Central memory CD8-positive, alpha-beta T cell (primary cell): ENCODE data around the gene ABHD6.

Source experiments
- ATAC-seq: fragments of 150-1000 bp; cut with Tn5 transposase; replicated peaks from 2 replicates; pipeline ENCODE4 v1.10.0; 2022; ENCODE audit warnings: mild to moderate bottlenecking, moderate FRiP score, moderate number of reproducible peaks; ENCODE audit not compliant: poor library complexity, severe bottlenecking; ENCODE audit errors: extremely low read depth
- DNase-seq, 2 donors: peaks; one replicate each; pipeline ENCODE4 v3.0.0; 2021; ENCODE audit warnings: low spot score in 2 of 2
- H3K27ac Mint-ChIP-seq: one replicate; pipeline ENCODE4 v1.8.0; 2022; ENCODE audit warnings: low read depth, mild to moderate bottlenecking, moderate library complexity, mixed read lengths
- H3K27me3 Mint-ChIP-seq: one replicate; pipeline ENCODE4 v1.8.0; 2022; ENCODE audit warnings: mixed read lengths
- H3K36me3 Mint-ChIP-seq: one replicate; pipeline ENCODE4 v1.8.0; 2022; ENCODE audit warnings: mild to moderate bottlenecking, moderate library complexity, mixed read lengths; ENCODE audit not compliant: insufficient read depth
- H3K4me1 Mint-ChIP-seq: one replicate; pipeline ENCODE4 v1.8.0; 2022; ENCODE audit warnings: mixed read lengths
- H3K4me3 Mint-ChIP-seq: one replicate; pipeline ENCODE4 v1.8.0; 2022; ENCODE audit warnings: mild to moderate bottlenecking, moderate library complexity, mixed read lengths
- H3K9me3 Mint-ChIP-seq: one replicate; pipeline ENCODE4 v1.8.0; 2022; ENCODE audit warnings: mixed read lengths

The ABHD6 gene

DNA sequence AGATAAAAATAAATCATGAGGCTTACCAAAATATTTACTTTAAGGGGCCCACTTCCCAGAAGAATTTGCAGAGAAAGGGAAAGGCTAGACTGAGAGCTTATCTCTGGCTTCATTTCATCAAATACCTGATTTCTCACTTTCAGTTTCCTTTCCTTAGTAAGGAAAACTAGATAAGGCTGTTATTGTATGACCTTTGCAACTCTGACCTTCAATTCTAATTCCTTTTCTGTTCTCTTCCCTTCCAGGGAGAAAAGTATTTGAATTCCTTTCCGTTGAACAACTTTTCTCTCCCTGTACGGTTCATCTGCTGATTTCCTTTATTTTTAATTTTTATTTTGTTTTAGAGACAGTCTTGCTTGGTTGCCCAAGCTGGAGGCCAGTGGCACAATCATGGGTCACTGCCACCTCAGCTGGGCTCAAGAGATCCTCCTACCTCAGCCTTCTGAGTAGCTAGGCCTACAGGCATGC, 88.0 kb downstream of the ABHD6 start:
- no peaks in the 10 kb centered on the region for H3K9me3 Mint-ChIP-seq
- H3K4me1 Mint-ChIP-seq: peaks cover 7% of the 10 kb centered on the region
- no peak for DNase-seq
- H3K4me3 Mint-ChIP-seq: no peak overlapping the region
- ATAC-seq: no peak
- H3K36me3 Mint-ChIP-seq: peaks cover 4% of the 10 kb centered on the region
- no peaks in the 10 kb centered on the region for H3K27me3 Mint-ChIP-seq
- H3K27ac Mint-ChIP-seq: no peak overlapping the region

DNA sequence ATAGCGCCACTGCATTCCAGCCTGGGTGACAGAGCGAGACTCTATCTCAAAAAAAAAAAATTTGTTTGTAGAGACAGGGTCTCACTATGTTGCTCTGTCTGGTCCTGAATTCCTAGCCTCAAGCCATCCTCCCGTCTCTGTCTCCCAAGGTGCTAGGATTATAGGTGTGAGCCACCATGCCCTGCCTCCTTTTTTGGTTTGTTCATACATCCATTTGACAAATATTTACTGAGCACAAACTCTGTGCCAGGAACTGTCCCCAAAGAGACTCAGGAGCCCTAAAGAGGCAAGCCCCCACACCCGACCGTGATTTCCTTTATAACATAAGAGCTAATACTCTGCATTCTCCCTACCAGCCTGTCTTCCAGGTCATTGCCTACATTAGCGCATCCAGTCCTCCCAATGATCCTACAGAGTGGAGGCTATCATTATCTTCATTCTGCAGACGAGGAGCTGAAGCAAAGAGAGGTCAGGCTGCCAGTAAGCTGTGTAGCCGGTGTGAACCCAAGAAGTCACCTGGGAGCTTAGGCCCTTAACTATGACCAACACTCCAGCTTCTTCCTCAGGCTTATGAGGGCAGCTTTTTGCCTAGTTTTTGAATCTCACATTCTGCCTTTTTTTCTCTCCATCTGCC, 88.8 kb downstream of the ABHD6 start:
- H3K4me3 Mint-ChIP-seq: no peak overlapping the region
- ATAC-seq (no peak), DNase-seq (no peak)
- peaks cover 7% of the 10 kb centered on the region for H3K4me1 Mint-ChIP-seq
- no peaks in the 10 kb centered on the region for H3K9me3 Mint-ChIP-seq
- H3K27me3 Mint-ChIP-seq: no peaks in the 10 kb centered on the region
- no peak overlapping the region for H3K27ac Mint-ChIP-seq
- peaks cover 2% of the 10 kb centered on the region for H3K36me3 Mint-ChIP-seq

DNA sequence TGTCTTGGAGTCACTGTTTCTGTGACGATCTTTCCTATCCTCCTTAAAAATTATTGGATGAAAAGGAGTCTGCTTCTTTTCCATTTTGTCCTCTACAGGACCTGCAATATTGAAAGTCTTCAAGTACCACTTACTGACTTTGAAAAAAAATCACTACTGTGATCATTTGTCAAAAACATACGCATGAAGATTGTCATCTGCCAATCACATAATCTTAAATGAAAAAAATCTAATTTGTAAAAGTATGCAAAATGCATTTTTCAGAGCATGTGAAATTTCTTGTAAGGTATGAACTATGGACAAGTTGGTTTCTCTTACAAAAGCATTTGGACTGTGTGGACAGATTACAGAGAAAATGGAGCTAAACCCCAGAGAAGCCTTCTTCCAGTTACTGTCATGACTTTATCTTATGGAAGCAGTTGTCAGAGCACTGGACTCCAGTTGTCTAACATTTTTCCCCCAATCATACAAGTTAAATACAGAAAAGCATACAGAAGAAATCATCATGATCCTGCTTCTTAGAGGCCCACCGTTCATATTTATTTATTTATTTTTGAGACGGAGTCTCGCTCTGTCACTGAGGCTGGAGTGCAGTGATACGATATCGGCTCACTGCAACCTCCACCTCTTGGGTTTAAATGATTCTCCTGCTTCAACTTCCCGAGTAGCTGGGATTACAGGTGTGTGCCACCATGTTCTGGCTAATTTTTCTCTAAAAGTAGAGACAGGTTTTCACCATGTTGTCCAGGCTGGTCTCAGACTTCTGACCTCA, 91.7 kb downstream of the ABHD6 start:
- DNase-seq: no peak
- no peaks in the 10 kb centered on the region for H3K9me3 Mint-ChIP-seq
- H3K27me3 Mint-ChIP-seq: no peaks in the 10 kb centered on the region
- no peak overlapping the region for H3K4me3 Mint-ChIP-seq
- peaks cover 9% of the 10 kb centered on the region for H3K36me3 Mint-ChIP-seq
- H3K4me1 Mint-ChIP-seq: peaks cover 22% of the 10 kb centered on the region
- ATAC-seq: no peak
- no peak overlapping the region for H3K27ac Mint-ChIP-seq

DNA sequence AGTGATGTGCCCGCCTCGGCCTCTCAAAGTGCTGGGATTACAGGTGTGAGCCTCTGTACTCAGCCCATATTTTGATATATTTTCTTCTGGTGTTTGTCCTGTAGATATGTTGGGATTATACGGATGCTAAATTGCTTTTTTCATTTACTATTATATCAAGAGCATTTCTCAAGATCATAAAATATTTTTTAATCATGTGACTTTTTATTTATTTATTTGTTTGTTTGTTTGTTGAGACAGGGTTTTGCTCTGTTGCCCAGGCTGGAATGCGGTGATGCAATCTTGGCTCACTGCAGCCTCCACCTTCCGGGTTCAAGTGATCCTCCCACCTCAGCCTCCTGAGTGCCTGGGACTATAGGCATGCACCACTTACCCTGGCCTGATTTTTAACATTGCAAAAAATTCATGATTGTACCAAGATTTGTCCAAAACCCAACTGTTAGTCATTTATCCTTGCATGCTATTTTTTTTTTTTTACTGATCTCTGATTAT, 92.4 kb downstream of the ABHD6 start:
- DNase-seq (no peak), ATAC-seq (no peak)
- H3K36me3 Mint-ChIP-seq: peaks cover 9% of the 10 kb centered on the region
- H3K27me3 Mint-ChIP-seq: no peaks in the 10 kb centered on the region
- H3K4me3 Mint-ChIP-seq: no peak overlapping the region
- H3K4me1 Mint-ChIP-seq: peaks cover 25% of the 10 kb centered on the region
- no peak overlapping the region for H3K27ac Mint-ChIP-seq
- H3K9me3 Mint-ChIP-seq: no peaks in the 10 kb centered on the region

DNA sequence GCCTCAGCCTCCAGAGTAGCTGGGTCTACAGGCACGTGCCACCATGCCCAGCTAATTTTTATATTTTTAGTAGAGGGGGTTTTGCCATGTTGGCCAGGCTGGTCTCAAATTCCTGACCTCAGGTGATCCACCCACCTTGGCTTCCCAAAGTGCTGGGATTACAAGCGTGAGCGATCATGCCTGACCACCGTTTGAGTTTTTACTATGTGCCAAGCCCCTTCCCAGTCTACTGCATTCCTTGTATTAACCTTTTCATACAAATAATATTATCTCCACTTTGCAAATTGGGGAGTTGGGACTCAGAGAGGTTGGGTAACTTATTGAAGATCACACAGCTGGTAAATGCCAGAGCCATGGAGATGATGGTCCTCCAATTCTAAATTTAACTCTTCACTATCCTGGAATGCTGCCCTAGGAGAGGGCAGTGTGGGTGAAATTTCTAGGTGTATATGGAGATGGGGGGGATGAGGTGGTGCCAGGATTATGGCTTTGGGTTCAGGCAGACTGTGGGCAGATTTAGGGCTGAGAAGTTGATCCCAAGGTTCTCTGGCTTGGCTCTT, 94.1 kb downstream of the ABHD6 start:
- no peaks in the 10 kb centered on the region for H3K27me3 Mint-ChIP-seq
- peaks cover 41% of the 10 kb centered on the region for H3K4me1 Mint-ChIP-seq
- DNase-seq: no peak
- H3K4me3 Mint-ChIP-seq: peak overlapping the region; percentile 97
- H3K36me3 Mint-ChIP-seq: peaks cover 9% of the 10 kb centered on the region
- ATAC-seq: no peak
- H3K27ac Mint-ChIP-seq: no peak overlapping the region
- H3K9me3 Mint-ChIP-seq: no peaks in the 10 kb centered on the region

DNA sequence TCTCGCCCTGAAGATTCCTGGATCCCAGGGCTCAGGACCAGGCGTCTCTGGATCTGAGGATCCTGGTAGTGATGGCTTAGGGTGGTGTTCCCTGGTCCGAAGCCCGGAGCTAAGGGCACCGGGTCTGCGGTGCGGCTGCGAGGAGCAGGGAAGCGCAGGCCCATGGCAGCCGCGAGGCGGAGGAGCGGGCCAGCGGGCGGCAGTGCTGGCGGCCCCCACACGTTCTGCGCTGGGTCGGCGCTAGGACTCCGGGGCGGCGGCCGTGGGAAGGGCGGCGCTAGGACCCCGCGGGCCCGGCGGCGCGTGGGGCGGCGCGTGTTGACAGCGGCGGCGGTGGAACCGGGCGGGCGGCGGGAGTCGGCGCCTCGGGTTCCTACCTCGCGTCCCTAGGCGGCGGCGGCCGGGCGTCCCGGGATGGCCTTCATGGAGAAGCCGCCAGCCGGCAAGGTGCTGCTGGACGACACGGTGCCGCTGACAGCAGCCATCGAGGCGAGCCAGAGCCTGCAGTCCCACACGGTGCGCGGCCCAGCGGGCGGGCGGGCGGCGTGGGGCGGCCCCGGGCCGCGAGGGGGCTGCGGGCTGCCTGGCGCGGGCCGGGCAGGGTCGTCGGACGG, 95.1 kb downstream of the ABHD6 start, which contains the start of gene PXK:
TSS of gene PXK (plus strand) at position 318 of the 614 bp plus-strand sequence. CDS start at position 415, 97 bp downstream.
- peak; percentile 61 to 68 for DNase-seq
- peaks cover 41% of the 10 kb centered on the region for H3K4me1 Mint-ChIP-seq
- H3K9me3 Mint-ChIP-seq: no peaks in the 10 kb centered on the region
- H3K36me3 Mint-ChIP-seq: peaks cover 9% of the 10 kb centered on the region
- H3K4me3 Mint-ChIP-seq: peak within 1 kb of the TSS; percentile 97
- ATAC-seq: peak; percentile 94
- H3K27ac Mint-ChIP-seq: peak within 1 kb of the TSS; percentile 76
- H3K27me3 Mint-ChIP-seq: no peaks in the 10 kb centered on the region

DNA sequence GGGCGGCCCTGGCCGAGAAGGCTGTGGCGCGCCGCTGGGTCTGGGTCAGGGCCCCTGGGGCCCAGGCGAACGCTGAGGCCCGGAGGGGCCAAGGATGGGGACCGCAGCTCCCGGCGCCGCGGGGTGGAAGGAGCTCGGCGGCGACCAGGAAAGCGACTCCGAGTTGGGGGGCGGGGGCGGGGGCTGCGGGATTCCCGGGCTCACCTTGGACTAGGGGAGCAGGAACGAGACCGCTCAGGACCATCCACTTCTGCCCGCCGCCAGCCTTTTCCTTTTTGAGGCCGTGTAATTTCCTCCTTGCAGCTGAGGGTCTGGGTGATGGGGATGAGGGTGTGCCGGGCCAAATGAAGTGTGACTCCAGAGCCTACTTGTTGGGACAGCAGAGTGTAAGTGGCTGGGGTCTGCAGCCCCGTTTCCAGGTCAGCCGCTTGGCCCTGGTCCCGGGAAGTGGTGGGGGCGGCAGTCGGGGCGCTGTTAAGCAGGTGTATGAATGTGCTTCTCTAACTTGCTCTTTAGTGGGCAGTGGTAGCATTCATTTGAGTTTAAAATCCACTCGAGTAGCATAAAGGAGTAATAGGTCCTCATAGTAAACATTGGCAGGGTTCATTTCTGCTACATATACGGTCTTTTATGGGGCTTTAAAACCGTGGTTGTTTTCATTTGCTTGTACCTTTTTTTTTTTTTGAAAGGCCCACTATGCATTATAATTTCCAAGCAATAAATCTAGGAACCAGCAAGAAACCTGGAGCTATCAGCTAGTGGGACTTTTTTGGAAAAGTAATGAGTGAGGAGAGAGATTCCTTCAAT, 95.8 kb downstream of the ABHD6 start:
- H3K4me1 Mint-ChIP-seq: peaks cover 41% of the 10 kb centered on the region
- H3K27ac Mint-ChIP-seq: peak overlapping the region; percentile 76
- no peak for DNase-seq
- no peaks in the 10 kb centered on the region for H3K9me3 Mint-ChIP-seq
- no peaks in the 10 kb centered on the region for H3K27me3 Mint-ChIP-seq
- peak; percentile 42 for ATAC-seq
- peaks cover 9% of the 10 kb centered on the region for H3K36me3 Mint-ChIP-seq
- peak overlapping the region; percentile 97 for H3K4me3 Mint-ChIP-seq

DNA sequence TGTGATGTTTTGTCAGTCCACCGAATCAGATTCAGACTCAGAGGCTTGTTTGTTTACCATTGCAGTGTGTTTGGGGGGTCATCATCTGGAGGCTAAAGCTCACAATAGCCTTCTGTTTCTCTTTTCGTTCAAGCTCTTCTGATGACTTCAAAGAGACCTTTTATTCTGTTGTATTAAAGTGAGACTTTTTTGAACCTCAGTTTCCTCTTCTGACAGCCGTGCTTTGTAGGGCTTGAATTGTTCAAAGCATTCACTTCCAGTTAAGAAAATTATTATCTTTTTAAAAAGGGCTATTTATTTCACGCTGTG, 96.4 kb downstream of the ABHD6 start:
- H3K27me3 Mint-ChIP-seq: no peaks in the 10 kb centered on the region
- no peak for DNase-seq
- no peak overlapping the region for H3K27ac Mint-ChIP-seq
- peak overlapping the region; percentile 97 for H3K4me3 Mint-ChIP-seq
- H3K4me1 Mint-ChIP-seq: peaks cover 41% of the 10 kb centered on the region
- ATAC-seq: no peak
- peaks cover 11% of the 10 kb centered on the region for H3K36me3 Mint-ChIP-seq
- no peaks in the 10 kb centered on the region for H3K9me3 Mint-ChIP-seq

DNA sequence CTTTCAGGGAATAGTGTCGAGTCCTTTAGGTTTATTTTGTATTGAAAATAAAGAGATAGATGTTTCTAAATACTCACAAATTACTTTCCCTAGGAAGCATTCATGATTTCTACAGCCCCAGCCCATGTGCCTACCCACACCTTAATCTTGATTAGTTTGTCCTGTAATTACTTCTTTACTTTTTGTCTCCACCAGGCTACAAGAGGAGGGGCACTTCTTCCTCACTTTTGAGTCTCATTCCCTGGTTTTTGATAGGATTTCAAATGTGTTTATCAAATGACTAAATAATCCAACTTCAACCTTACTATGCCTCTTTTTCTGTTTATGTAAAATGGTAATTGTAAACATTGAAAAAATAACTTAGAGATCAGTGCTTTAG, 96.9 kb downstream of the ABHD6 start:
- Mint-ChIP-seq H3K36me3 (peaks cover 11% of the 10 kb centered on the region), H3K27ac (peak overlapping the region; percentile 66)
- ATAC-seq: no peak

DNA sequence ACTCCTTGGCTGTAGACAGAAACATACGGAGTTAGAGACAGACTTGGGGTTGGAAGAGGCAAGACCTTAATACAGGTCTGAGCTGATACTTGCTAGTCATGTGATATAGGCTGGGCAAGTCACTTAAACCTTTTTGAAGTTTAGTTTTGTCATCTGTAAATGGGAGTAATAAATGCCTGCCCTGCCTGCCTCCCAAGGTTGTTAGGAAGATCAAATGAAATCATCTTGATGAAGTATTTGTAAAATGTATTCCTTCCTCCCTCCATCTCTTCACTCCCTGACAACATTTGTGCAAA, 98.0 kb downstream of the ABHD6 start:
- Mint-ChIP-seq H3K4me3 (peak overlapping the region; percentile 2), H3K4me1 (peaks cover 41% of the 10 kb centered on the region), H3K27me3 (no peaks in the 10 kb centered on the region), H3K27ac (no peak overlapping the region), H3K9me3 (no peaks in the 10 kb centered on the region), H3K36me3 (peaks cover 11% of the 10 kb centered on the region)
- DNase-seq (no peak), ATAC-seq (no peak)

More for the DNA sequence above, 96.9 kb downstream of the ABHD6 start:
- H3K4me1 Mint-ChIP-seq: peaks cover 41% of the 10 kb centered on the region
- DNase-seq: no peak
- H3K4me3 Mint-ChIP-seq: peak overlapping the region; percentile 97
- H3K9me3 Mint-ChIP-seq: no peaks in the 10 kb centered on the region
- no peaks in the 10 kb centered on the region for H3K27me3 Mint-ChIP-seq

DNA sequence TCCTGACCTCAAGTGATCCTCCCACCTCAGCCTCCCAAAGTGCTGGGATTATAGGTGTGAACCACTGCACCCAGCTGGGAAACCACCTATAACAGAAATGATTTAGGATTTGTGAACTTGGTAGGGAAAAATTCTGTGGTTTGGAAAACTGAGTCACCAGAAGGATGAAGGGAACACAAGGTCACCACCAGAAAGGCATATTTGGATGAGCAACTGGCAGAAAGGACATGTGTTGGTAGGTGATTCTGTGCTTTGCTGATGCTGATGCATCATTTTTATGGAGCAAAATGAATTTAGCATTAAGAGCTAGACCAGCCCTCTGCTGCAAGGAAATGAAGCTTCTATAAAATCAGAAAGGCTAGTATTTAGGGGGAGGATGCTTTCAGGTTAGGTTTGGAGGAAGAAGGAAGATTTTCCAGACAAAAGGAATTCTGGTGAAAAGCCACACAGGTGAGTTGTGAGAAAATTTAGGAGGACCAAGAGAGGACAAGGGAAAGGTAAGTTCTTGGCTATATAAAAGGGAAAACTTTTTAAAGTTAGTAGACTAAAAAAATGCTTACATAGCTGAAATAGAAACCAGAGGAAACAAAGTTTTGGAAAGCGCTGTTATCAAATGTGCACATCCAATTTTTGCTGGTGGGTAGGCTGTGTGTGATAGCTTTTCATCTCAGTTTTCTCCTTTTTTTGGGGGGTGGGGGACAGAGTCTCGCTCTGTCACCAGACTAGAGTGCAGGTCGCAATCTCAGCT, 98.7 kb downstream of the ABHD6 start:
- H3K4me1 Mint-ChIP-seq: peaks cover 41% of the 10 kb centered on the region
- H3K36me3 Mint-ChIP-seq: peaks cover 11% of the 10 kb centered on the region
- no peak overlapping the region for H3K4me3 Mint-ChIP-seq
- no peaks in the 10 kb centered on the region for H3K27me3 Mint-ChIP-seq
- ATAC-seq (no peak), DNase-seq (no peak)
- H3K27ac Mint-ChIP-seq: peak overlapping the region; percentile 50
- no peaks in the 10 kb centered on the region for H3K9me3 Mint-ChIP-seq

DNA sequence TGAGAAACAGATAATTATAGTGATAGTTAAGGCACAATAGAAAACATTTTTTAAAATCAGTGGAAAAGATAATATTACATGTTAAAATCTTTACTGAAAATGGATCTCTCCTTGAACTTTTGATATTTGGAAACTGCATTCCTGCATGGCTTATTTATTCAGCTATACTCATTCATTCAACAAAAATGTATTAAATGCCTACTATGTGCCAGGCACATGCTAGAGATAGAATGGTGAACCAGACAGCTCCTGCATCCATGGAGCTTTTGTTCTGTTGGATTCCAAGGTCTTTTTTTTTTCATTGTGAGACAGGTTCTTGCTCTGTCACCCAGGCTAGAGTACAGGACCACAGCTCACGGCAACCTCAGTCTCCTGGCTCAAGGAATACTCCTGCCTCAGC, 99.6 kb downstream of the ABHD6 start:
- H3K27me3 Mint-ChIP-seq: no peaks in the 10 kb centered on the region
- peaks cover 35% of the 10 kb centered on the region for H3K4me1 Mint-ChIP-seq
- no peak for DNase-seq
- ATAC-seq: no peak
- H3K4me3 Mint-ChIP-seq: no peak overlapping the region
- no peaks in the 10 kb centered on the region for H3K9me3 Mint-ChIP-seq
- H3K27ac Mint-ChIP-seq: no peak overlapping the region
- H3K36me3 Mint-ChIP-seq: peaks cover 12% of the 10 kb centered on the region
